Stimulated activated CD4-positive, alpha-beta T cell treated with anti-CD3 and anti-CD28 coated beads, Interleukin-2, amount 100 ng/mL, for 4 hours (primary cell): ENCODE measurements around the gene CLCNKB.

Experiments
- DNase-seq: peaks from one replicate; pipeline ENCODE4 v3.0.0-alpha.2; 2020; ENCODE audit warnings: low read depth

Gene CLCNKB

DNA sequence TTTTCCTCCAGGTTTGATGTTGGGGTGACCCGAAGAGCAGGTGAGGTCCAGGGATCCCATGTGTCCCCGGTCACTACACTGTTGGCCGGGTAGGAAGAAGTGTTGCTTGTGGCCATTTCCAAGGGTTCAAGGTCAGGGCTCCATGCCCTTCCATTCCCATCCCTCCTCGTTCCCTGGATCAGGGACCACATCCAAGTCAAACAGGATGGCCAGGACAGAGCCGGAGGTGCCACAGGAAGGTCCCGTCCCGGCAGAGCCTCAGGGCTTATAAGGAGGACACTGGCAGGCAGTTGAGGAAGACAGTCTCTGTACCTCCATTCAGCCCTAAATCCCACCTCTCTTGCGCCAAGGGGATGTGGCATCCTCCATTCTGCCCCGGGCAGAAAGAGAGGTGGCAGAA, 51.9 kb downstream of the CLCNKB start:
- DNase-seq: no peak

DNA sequence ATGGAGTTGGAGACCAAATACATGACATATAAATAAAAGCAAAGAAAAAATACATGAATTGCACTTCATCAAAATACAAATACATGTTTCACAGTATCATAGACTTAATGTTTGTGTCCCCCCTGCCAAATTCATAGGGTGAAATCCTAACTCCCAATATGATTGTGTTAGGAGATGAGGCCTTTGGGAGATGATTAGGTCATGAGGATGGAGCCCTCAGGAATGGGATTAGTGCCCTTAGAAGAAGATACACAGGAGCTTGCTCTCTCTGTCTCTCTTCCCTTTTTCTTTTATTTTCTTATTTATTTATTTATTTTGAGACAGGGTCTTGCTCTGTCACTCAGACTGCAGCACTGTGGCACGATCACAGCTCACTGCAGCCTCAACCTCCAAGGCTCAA, 55.8 kb downstream of the CLCNKB start:
- DNase-seq: no peak

DNA sequence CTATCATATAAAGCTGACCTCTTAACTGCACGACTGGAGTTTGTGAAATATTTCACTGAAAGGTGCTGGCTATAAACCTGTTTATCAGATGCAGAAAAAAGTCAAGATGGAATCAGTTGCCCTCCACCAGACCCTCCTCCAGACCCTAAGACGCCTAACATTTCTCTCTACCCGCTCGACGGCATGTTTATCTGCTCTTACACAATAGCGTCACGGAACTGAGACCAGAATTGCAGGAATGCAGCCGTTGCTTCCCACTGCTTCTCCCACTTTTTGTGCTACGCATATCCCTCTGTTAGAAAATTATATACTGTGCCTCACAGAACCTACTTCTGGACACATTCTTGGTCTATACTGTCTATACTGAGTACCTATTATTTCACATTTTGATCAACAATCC, 58.0 kb downstream of the CLCNKB start:
- no peak for DNase-seq
